GM12878 (cell line): ENCODE measurements around the gene EXPH5. TPM values are rescaled to one million over a fixed set of nuclear protein-coding genes. Genes with fewer than 3 reads are reported as not detected.

Experiments
- ATF7 ChIP-seq: fragments of 450-650 bp; IDR thresholded peaks from 2 replicates; pipeline ENCODE4 v1.6.1; 2016; ENCODE audit warnings: low read depth, mild to moderate bottlenecking
- BCLAF1 ChIP-seq: fragments of 450-650 bp; IDR thresholded peaks from 2 replicates; pipeline ENCODE4 v1.6.1; 2017; ENCODE audit warnings: antibody characterized with exemption, mild to moderate bottlenecking, moderate library complexity
- CHD4 ChIP-seq: fragments of 200-600 bp; sonication (generic); IDR thresholded peaks from 2 replicates; pipeline ENCODE4 v1.6.1; 2016; ENCODE audit warnings: mild to moderate bottlenecking
- E2F4 ChIP-seq: IDR thresholded peaks from 2 replicates; pipeline ENCODE4 v1.6.1; 2012; ENCODE audit warnings: low read depth, low read length, improper control_type of control experiment
- E2F8 ChIP-seq: fragments of 450-650 bp; IDR thresholded peaks from 2 replicates; pipeline ENCODE4 v1.6.1; 2018; ENCODE audit warnings: mild to moderate bottlenecking, low read depth, moderate library complexity; ENCODE audit not compliant: partially characterized antibody
- EZH2 ChIP-seq: IDR thresholded peaks from 2 replicates; pipeline ENCODE4 v1.6.1; 2012; ENCODE audit warnings: low read depth, mild to moderate bottlenecking, control low read depth, inconsistent platforms, low read length, borderline replicate concordance; ENCODE audit not compliant: control insufficient read depth
- GATAD2B ChIP-seq: fragments of 450-650 bp; conservative IDR thresholded peaks from 2 replicates; pipeline ENCODE4 v1.6.1; 2017; ENCODE audit warnings: low read depth, mild to moderate bottlenecking, moderate library complexity
- IKZF2 ChIP-seq, 2 experiments: fragments of 450-650 bp; IDR thresholded peaks; 2 replicates each; pipeline ENCODE4 v1.6.1; 2017; ENCODE audit warnings: mild to moderate bottlenecking in 2 of 2, moderate library complexity in 2 of 2
- MEF2A ChIP-seq: IDR thresholded peaks from 2 replicates; pipeline ENCODE4 v1.6.1; 2011; ENCODE audit warnings: low read depth, mild to moderate bottlenecking, low read length, moderate library complexity; ENCODE audit not compliant: insufficient read depth
- NRF1 ChIP-seq: conservative IDR thresholded peaks from 2 replicates; pipeline ENCODE4 v1.6.1; 2011; ENCODE audit warnings: mild to moderate bottlenecking, low read depth, low read length, improper control_type of control experiment
- PAX8 ChIP-seq: fragments of 450-650 bp; IDR thresholded peaks from 2 replicates; pipeline ENCODE4 v1.6.1; 2017; ENCODE audit warnings: mild to moderate bottlenecking, moderate library complexity
- SIN3A ChIP-seq: IDR thresholded peaks from 2 replicates; pipeline ENCODE4 v1.6.1; 2012; ENCODE audit warnings: low read depth, low read length, improper control_type of control experiment
- SIX5 ChIP-seq: IDR thresholded peaks from 2 replicates; pipeline ENCODE4 v1.6.1; 2011; ENCODE audit warnings: mild to moderate bottlenecking, low read depth, low read length, moderate library complexity; ENCODE audit not compliant: severe bottlenecking
- SMAD1 ChIP-seq: fragments of 450-650 bp; IDR thresholded peaks from 2 replicates; pipeline ENCODE4 v1.6.1; 2018; ENCODE audit warnings: mild to moderate bottlenecking, low read depth; ENCODE audit not compliant: partially characterized antibody
- SMARCA5 ChIP-seq: fragments of 450-650 bp; IDR thresholded peaks from 2 replicates; pipeline ENCODE4 v1.6.1; 2017; ENCODE audit warnings: mild to moderate bottlenecking
- SPI1 ChIP-seq: IDR thresholded peaks from 2 replicates; pipeline ENCODE4 v1.6.1; 2011; ENCODE audit warnings: low read depth, mild to moderate bottlenecking, low read length, moderate library complexity, borderline replicate concordance; ENCODE audit not compliant: insufficient read depth
- USF1 ChIP-seq: IDR thresholded peaks from 2 replicates; pipeline ENCODE4 v1.6.1; 2011; ENCODE audit warnings: borderline replicate concordance, low read depth, mild to moderate bottlenecking, moderate library complexity, mixed read lengths, low read length; ENCODE audit not compliant: insufficient read depth; ENCODE audit errors: extremely low read length
- polyA plus RNA-seq, 11 experiments: library from polyadenylated mRNA; depleted of rRNA in 4 of 11; unstranded in 6 of 11; stranded (reverse) in 5 of 11; fragments of >200 nt; fragmentation: Nextera tagmentation in 4 of 11; fragmentation: Illumina TruSeq in 1 of 11; extraction: Ambion mirVana in 4 of 11; extraction: Trizol in 1 of 11; gene quantifications; 1 replicate in 1 of 11; 2 replicates in 10 of 11; pipeline versions ENCODE4 v1.2.1 to v1.2.3, GENCODE V29; 2011 to 2016; ENCODE audit warnings: inconsistent platforms in 2 of 11, missing spikeins in 2 of 11, low read depth in 1 of 11
- total RNA-seq, 4 experiments: library from RNA; depleted of rRNA in 3 of 4; stranded (reverse); fragments of >200 nt in 3 of 4; fragmentation: Illumina TruSeq in 1 of 4; extraction: Trizol in 1 of 4; gene quantifications; 2 replicates each; pipeline versions ENCODE4 v1.2.1 to v1.2.3, GENCODE V29; 2013 to 2021

The EXPH5 gene
- total and polyA plus RNA-seq, 10 of the 15 experiments (the other 5 are each of a cell fraction or from before 2014, with no cell fraction given), result 0.69 to 11.1 (median 4.3) TPM

GRCh38 chr11:108558222-108558621 is 35.3 kb downstream of the EXPH5 start (continued):
- TF ChIP-seq BCLAF1 (no peak), E2F8 (no peak), MEF2A (0 out of 2 replicates have a peak, but pooled peaks have one; percentile 46), IKZF2 (IDR thresholded peaks at IDR 0.05) (peak; percentile 77; a peak in 3 of 4 replicates), USF1 (no peak), EZH2 (no peak), CHD4 (no peak), NRF1 (no peak), SIN3A (no peak), ATF7 (peak; percentile 40; the same call in 1 of the 2 replicates), GATAD2B (peak; percentile 49; the same call in 1 of the 2 replicates), PAX8 (no peak), E2F4 (no peak), SPI1 (peak; percentile 40; the same call in 1 of the 2 replicates), SIX5 (no peak), SMARCA5 (0 out of 2 replicates have a peak, but pooled peaks have one; percentile 65), SMAD1 (no peak)
